ENCODE measurements around the gene SNTG2.
"Not testable (repeated sequence)": the region's sequence is repeated elsewhere in the genome, so short reads cannot be mapped to it uniquely, and the experiment has no call there.

Gene SNTG2

DNA sequence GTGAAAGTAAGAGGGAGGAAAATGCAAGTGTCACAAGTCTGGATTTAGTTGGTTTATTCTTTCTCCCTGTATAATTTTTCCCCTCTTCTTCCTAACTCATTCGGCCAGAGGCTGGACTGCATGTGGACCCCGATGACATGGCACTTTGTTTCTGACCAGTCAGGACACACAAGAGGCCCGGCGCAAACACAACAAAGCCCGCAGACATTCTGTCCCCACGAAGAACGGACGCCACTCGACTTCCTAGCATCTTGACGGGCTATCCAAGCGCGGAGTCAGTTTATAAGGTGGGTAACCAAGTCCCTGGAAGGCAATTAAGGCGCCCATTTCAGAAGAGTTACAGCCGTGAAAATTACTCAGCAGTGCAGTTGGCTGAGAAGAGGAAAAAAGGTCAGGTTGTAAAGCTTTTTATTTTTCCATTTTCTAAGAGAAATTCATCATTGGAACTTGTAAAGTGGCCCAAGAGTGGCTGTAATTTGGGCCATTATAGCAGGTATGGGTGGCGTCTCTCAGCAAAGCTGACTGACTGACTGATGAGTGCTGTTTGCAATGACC lies 462.6 kb downstream of the SNTG2 start, which contains the start of gene TPO:
TPO (plus strand) TSS at position 308 of the 555 bp plus-strand sequence. CDS start 946 bp downstream, outside the sequence.
- H3K36me3 ChIP-seq (ENCODE audit: low read depth) = no peaks in the 10 kb centered on the region
- no peaks in the 10 kb centered on the region for H3K9me3 ChIP-seq (ENCODE audit: severe bottlenecking)
- DNase-seq (ENCODE audit: low spot score) = no peak
- TF ChIP-seq, protein P1, sequence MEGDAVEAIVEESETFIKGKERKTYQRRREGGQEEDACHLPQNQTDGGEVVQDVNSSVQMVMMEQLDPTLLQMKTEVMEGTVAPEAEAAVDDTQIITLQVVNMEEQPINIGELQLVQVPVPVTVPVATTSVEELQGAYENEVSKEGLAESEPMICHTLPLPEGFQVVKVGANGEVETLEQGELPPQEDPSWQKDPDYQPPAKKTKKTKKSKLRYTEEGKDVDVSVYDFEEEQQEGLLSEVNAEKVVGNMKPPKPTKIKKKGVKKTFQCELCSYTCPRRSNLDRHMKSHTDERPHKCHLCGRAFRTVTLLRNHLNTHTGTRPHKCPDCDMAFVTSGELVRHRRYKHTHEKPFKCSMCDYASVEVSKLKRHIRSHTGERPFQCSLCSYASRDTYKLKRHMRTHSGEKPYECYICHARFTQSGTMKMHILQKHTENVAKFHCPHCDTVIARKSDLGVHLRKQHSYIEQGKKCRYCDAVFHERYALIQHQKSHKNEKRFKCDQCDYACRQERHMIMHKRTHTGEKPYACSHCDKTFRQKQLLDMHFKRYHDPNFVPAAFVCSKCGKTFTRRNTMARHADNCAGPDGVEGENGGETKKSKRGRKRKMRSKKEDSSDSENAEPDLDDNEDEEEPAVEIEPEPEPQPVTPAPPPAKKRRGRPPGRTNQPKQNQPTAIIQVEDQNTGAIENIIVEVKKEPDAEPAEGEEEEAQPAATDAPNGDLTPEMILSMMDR (IDR thresholded peaks at IDR 0.05; ENCODE audit: poor library complexity, severe bottlenecking) = no peak
- ATAC-seq (ENCODE audit: low read depth) = no peak
- no peaks in the 10 kb centered on the region for H3K4me1 ChIP-seq (ENCODE audit: insufficient read depth, poor library complexity, severe bottlenecking)
- no peak within 1 kb of the TSS for H3K4me3 ChIP-seq (ENCODE audit: severe bottlenecking)
- H3K27ac ChIP-seq (ENCODE audit: poor library complexity, severe bottlenecking) = no peak within 1 kb of the TSS
- no peaks in the 10 kb centered on the region for H3K27me3 ChIP-seq (ENCODE audit: insufficient read depth, poor library complexity, severe bottlenecking)

DNA sequence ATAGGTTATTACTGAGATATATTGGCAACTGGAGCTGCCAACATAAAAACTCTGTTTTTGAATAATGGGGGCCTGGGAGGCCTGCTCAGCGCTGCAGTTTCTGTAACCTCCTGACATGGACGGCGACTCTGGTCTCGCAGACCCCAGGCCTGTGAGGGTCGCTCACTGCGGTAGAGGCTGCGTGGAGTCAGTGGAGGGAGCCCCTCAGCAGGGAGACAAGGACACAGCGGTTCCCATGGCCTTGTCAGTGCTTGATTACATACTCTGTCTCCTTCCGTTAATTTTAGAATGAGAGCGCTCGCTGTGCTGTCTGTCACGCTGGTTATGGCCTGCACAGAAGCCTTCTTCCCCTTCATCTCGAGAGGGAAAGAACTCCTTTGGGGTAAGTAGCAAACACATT lies 463.5 kb downstream of the SNTG2 start:
- H3K27ac ChIP-seq (ENCODE audit: poor library complexity, severe bottlenecking) = no peak overlapping the region
- TF ChIP-seq, protein P1 (IDR thresholded peaks at IDR 0.05; ENCODE audit: poor library complexity, severe bottlenecking) = no peak
- H3K9me3 ChIP-seq (ENCODE audit: severe bottlenecking) = no peaks in the 10 kb centered on the region
- H3K4me1 ChIP-seq (ENCODE audit: insufficient read depth, poor library complexity, severe bottlenecking) = no peaks in the 10 kb centered on the region
- no peaks in the 10 kb centered on the region for H3K27me3 ChIP-seq (ENCODE audit: insufficient read depth, poor library complexity, severe bottlenecking)
- no peak overlapping the region for H3K4me3 ChIP-seq (ENCODE audit: severe bottlenecking)
- ATAC-seq (ENCODE audit: low read depth) (no peak), DNase-seq (ENCODE audit: low spot score) (no peak)
- H3K36me3 ChIP-seq (ENCODE audit: low read depth) = no peaks in the 10 kb centered on the region

DNA sequence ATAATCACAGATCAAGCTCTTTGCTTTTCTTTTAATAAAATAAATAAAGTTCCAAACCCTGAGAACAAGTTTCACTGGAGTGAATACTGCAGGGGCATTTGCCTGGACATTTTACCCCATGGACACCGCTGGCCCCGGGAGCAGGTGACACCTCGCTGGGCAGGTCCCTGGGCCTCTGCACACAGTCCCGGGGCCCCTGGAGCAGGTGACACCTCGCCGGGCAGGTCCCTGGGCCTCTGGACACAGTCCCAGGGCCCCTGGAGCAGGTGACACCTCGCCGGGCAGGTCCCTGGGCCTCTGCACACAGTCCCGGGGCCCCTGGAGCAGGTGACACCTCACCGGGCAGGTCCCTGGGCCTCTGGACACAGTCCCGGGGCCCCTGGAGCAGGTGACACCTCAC lies 464.3 kb downstream of the SNTG2 start:
- H3K36me3 ChIP-seq (ENCODE audit: low read depth); H3K9me3 ChIP-seq (ENCODE audit: severe bottlenecking); H3K27me3 ChIP-seq (ENCODE audit: insufficient read depth, poor library complexity, severe bottlenecking); H3K4me3 ChIP-seq (ENCODE audit: severe bottlenecking); H3K4me1 ChIP-seq (ENCODE audit: insufficient read depth, poor library complexity, severe bottlenecking); DNase-seq (ENCODE audit: low spot score); ATAC-seq (ENCODE audit: low read depth); H3K27ac ChIP-seq (ENCODE audit: poor library complexity, severe bottlenecking): not testable (repeated sequence)

DNA sequence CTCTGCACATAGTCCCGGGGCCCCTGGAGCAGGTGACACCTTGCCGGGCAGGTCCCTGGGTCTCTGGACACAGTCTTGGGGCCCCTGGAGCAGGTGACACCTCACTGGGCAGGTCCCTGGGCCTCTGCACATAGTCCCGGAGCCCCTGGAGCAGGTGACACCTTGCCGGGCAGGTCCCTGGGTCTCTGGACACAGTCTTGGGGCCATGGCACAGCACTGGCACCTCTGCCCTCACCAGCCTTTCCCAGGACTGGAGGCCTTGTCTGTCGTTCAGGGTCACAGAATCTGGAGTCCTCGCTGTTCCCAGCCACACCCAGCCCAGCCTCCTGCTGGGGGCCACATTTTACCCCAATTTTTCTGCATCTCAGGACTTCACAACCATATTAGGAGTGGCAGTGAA lies 464.9 kb downstream of the SNTG2 start:
- no peaks in the 10 kb centered on the region for H3K9me3 ChIP-seq (ENCODE audit: severe bottlenecking)
- no peaks in the 10 kb centered on the region for H3K27me3 ChIP-seq (ENCODE audit: insufficient read depth, poor library complexity, severe bottlenecking)
- DNase-seq (ENCODE audit: low spot score) = no peak
- no peaks in the 10 kb centered on the region for H3K36me3 ChIP-seq (ENCODE audit: low read depth)
- no peaks in the 10 kb centered on the region for H3K4me1 ChIP-seq (ENCODE audit: insufficient read depth, poor library complexity, severe bottlenecking)
- no peak for ATAC-seq (ENCODE audit: low read depth)
- TF ChIP-seq, protein P1 (IDR thresholded peaks at IDR 0.05; ENCODE audit: poor library complexity, severe bottlenecking) = no peak
- H3K27ac ChIP-seq (ENCODE audit: poor library complexity, severe bottlenecking) = no peak overlapping the region
- no peak overlapping the region for H3K4me3 ChIP-seq (ENCODE audit: severe bottlenecking)
